ENCODE measurements around the gene KBTBD2.
"Not testable (repeated sequence)": the region's sequence is repeated elsewhere in the genome, so short reads cannot be mapped to it uniquely, and the experiment has no call there.

The KBTBD2 gene

GRCh38 chr7:32855837-32856775, 35.5 kb downstream of the KBTBD2 start:
- DNase-seq = not testable (repeated sequence)

- not testable (repeated sequence) for DNase-seq
Observed at GRCh38 chr7:32850654-32851053, 40.9 kb downstream of the KBTBD2 start.

GRCh38 chr7:32848655-32849054, 42.9 kb downstream of the KBTBD2 start:
- not testable (repeated sequence) for DNase-seq

GRCh38 chr7:32846630-32847225, 44.8 kb downstream of the KBTBD2 start:
- DNase-seq = peak; percentile 69

- not testable (repeated sequence) for DNase-seq
Observed at GRCh38 chr7:32844748-32845147, 46.8 kb downstream of the KBTBD2 start.

GRCh38 chr7:32843763-32844162, 47.8 kb downstream of the KBTBD2 start:
- DNase-seq = peak; percentile 28

- DNase-seq = not testable (repeated sequence)
Observed at GRCh38 chr7:32839846-32840245, 51.7 kb downstream of the KBTBD2 start.

- not testable (repeated sequence) for DNase-seq
Observed at GRCh38 chr7:32828996-32829752, 62.4 kb downstream of the KBTBD2 start.

All from fibroblast of skin of abdomen (primary cell).